Fibroblast of the aortic adventitia (primary cell): Measurements from ENCODE around the gene FGFR2. TPM values are rescaled to one million over a fixed set of nuclear protein-coding genes. Genes with fewer than 3 reads are reported as not detected.
A peak's percentile ranks its signal among the peaks of the same experiment; 100 is the strongest.

Source experiments
- DNase-seq: peaks from one replicate; pipeline ENCODE4 v3.0.0-alpha.2; 2010; ENCODE audit warnings: low read depth
- H3K4me3 ChIP-seq: 2 replicates; pipeline ENCODE4 v1.5.1; 2011; ENCODE audit warnings: low read depth, mild to moderate bottlenecking, control low read depth, low read length, moderate library complexity
- CTCF ChIP-seq: IDR thresholded peaks from 2 replicates; pipeline ENCODE4 v1.5.1; 2011; ENCODE audit warnings: mild to moderate bottlenecking, low read length, control low read depth, inconsistent platforms; ENCODE audit not compliant: insufficient read depth
- total RNA-seq: library from RNA; depleted of rRNA; stranded (reverse); fragments of >200 nt; gene quantifications from 2 replicates; pipeline ENCODE4 v1.2.3, GENCODE V29; 2012; ENCODE audit warnings: low replicate concordance

Gene FGFR2
- total RNA-seq = not detected in 2 replicates

GRCh38 chr10:121598263-121599249 is at the start of gene FGFR2:
TSS of gene FGFR2 (minus strand) at chr10:121598444. CDS start at chr10:121593817, 4,627 bp downstream.
- no peak for TF ChIP-seq CTCF
- DNase-seq = peak; percentile 5
- peak within 1 kb of the TSS; percentile 28 for H3K4me3 ChIP-seq

GRCh38 chr10:121647401-121647800 is 49.2 kb upstream of the FGFR2 start:
- DNase-seq = no peak
- H3K4me3 ChIP-seq = no peak overlapping the region
- no peak for TF ChIP-seq CTCF

- DNase-seq = no peak
- no peak overlapping the region for H3K4me3 ChIP-seq
- TF ChIP-seq CTCF = no peak
Observed at GRCh38 chr10:121645696-121646095, 47.5 kb upstream of the FGFR2 start.

- DNase-seq = no peak
- no peak for TF ChIP-seq CTCF
- no peak overlapping the region for H3K4me3 ChIP-seq
Observed at GRCh38 chr10:121644501-121644900, 46.3 kb upstream of the FGFR2 start.

GRCh38 chr10:121640266-121640665 is 42.0 kb upstream of the FGFR2 start:
- H3K4me3 ChIP-seq = no peak overlapping the region
- no peak for TF ChIP-seq CTCF
- DNase-seq = no peak

GRCh38 chr10:121639416-121639815 is 41.2 kb upstream of the FGFR2 start:
- no peak overlapping the region for H3K4me3 ChIP-seq
- DNase-seq = no peak
- TF ChIP-seq CTCF = no peak
